ENCODE measurements around the gene CCL15.
"Not testable (repeated sequence)": the region's sequence is repeated elsewhere in the genome, so short reads cannot be mapped to it uniquely, and the experiment has no call there.

The CCL15 gene

GRCh38 chr17:36001110-36001771, at the start of gene CCL15:
TSS of gene CCL15 (minus strand) at chr17:36001553. CDS start at chr17:36001492, 61 bp downstream.
- DNase-seq, result no peak

DNA sequence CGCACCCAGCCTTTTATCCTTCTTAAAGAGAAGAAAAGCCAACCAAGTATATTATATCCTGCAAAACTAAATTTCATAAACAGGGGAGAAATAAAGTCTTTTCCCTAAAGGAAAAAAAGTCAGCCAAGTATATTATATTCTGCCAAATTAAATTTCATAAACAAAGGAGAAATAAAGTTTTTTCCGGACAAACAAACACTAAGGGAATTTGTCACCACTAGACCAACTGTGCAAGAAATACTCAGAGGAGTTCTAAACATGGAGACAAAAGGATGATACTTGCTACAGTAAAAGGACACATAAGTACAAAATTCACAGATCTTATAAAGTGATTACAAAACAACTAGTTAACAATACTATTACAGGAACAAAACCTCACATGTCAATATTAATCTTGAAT, 48.3 kb upstream of the CCL15 start:
- no peak for DNase-seq

DNA sequence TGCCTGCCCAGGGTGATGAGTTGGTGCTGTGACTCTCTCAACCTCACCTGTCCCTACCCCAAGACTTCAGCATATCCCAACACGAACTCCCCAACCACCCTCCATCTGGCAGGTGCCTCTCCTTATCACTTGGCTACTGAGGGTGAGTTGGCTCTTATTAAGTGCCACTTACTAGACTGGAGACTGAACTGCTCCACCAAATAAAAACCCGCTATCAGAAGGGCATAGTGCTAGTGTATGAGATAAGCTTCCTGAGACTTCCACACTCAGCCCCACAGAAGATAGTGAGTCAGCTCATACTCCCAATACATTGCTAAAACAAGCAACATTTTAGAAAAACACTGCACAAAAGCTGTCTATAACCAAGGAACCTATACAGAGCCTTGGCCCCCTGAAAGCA, 46.7 kb upstream of the CCL15 start:
- DNase-seq, result no peak

- no peak for DNase-seq
Observed at GRCh38 chr17:36036235-36036634, 34.9 kb upstream of the CCL15 start.

DNA sequence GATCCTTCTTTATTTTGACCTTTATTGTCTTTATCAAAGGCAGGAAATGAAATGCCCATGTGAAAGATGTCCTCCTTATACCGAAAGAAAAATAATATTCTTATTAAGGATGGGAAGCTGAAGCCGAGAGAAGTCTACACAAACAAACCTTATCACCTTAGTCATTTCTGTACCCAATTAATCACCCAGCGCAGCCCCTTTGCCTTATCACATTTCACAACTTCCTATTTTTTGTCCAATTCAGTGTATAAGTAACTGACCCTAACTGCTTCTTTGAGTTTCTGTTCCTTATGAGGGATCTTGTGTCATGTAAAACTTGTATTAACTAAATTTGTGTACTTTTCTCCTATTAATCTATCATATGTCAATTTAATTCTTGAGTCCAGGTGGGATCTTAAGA, 32.8 kb upstream of the CCL15 start:
- no peak for DNase-seq

DNA sequence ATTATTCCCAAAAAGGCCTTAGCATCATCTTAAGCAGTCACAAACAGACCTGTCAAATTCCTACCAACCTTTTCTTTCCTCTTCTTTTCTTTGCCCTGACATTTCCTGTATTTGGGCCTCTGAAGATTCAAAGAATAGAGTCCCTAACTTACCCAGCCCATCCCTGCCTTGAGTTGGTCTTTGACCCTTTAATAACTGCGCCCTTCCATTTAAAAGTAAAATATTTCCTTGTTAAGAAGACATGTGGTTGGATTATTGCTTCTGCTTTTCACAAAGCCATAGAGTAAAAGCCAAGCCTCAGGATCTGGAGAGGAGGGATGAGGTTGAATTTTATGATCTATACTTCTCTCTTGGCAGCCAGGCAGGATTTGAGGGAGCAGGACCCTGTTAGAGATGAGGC, 29.6 kb upstream of the CCL15 start:
- no peak for DNase-seq

DNA sequence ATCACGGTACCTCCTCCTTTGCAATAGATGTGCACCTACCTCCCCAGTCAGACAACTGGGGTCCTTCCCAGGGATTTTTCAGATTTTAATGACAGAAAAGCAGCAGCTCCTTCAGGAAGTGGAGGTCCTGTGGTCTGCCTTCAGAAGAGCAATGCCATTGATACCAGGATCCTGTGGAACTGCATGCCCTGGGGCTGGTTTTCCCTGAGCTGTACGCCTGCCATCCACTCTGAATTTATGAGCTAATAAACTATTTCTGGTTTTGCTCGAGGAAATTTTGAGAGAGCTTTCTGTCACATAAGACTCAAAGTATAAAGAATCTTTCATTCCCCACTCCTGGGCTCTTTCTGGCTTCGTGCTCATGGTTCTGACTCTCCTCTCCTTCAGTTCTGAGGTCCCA, 26.4 kb upstream of the CCL15 start:
- DNase-seq, result no peak

DNA sequence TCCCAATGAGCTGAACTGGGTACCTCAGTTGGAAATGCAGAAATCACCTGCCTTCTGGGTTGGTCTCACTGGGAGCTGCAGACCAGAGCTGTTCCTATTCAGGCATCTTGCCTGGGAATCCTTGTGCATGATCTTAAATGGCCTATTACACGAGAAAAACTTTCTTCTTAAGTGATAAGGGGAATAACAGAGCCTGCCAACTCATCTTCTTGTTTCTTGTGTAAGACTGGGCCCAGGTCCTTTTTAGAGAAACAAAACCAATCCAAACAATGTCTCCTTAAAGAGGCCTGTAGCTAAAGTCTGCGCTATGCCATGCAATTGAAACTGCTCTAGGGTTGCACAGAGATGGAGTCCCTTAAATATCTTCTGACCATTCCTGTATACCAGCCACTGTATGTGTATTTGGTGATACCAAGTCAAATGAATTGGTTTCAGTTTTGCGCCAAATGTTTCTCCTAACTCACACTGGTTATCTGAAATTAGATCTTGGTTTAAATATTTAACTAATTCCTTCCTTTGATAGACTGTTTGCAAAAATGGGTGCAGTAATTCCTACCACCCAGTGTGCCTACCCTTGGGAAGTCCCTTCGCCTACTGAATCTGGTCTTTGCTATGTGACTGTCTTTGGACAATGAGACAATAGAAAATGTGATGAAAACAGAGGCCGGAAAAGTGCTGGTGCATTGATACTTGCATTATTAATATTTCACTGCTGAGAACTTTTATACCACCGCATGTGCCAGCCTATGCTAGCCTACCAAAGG, 22.9 kb upstream of the CCL15 start:
- DNase-seq, result no peak

DNA sequence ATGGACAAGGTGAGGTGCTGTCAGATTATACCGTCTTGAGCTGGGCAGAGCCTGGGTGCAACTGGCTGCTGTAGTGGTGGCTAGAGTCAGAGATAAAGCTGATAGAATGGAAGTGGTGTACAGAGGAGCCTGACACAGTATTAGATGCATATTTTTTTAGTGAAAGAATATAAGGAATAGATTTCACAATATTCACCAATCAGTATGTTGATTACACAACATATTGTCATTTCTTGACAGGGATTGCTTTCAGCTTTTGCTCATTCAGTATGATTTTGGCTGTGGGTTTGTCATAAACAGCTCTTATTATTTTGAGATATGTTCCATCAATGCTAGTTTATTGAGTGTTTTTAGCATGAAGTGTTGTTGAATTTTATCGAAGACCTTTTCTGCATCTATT, 18.1 kb upstream of the CCL15 start:
- DNase-seq, result no peak

DNA sequence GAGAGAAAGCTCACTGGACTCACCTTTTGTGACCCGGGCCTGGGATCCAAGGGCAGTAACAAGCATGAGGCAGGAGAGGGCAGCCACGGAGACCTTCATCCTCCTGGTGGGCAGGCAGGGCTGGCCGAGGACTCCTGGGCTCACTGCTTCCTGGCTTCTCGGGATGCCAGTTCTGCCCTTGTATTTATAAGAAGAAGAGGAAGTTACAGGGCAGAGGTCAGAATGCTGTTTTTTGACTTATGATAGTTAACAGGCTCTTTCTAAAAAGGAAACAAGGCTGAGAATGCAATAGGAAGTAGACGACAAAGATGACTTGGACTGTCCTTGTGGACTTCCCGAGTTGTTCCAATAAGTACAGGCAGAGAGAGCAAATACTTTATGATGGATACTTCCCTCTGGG, 16.4 kb upstream of the CCL15 start, which contains the start of gene CCL23:
Gene CCL23 (minus strand): TSS at position 174 of the 400 bp plus-strand sequence. CDS start 75 bp downstream, at position 99.
- DNase-seq, result no peak

GRCh38 chr17:36016555-36016954, 15.2 kb upstream of the CCL15 start:
- DNase-seq, result no peak

- DNase-seq, result not testable (repeated sequence)
Observed at GRCh38 chr17:36015895-36016294, 14.5 kb upstream of the CCL15 start.

DNA sequence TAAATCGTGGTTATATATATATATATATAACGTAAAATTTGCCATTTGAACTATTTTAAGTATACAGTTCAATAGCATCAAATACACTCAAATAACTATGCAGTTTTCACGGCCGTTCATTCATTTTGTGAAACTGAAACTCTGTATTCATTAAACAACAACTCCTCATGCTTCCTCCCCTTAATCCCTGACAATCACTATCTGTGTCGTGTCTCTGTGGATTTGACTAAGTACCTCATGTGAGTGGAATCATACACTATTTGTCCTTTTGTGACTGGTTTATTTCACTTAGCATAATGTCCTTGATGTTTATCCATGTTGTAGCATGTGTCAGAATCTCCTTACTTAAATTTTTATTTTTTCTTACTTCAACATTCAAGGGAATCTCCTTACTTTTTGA, 13.6 kb upstream of the CCL15 start:
- no peak for DNase-seq

DNA sequence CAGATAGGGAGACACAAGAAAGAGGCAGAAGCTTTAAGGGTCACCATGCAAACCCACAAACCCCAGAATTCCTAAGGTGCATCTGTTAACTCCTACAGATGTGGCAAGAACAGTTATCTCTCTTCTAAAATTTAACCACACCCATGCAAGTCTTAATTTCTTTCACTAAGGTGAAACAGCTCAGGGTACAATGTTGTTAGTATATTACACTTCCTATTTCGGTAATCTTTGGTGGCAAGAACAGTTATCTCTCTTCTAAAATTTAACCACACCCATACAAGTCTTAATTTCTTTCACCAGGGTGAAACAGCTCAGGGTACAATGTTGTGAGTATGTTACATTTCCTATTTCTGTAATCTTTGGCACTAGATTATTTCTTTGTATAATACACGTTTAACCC, 9.8 kb upstream of the CCL15 start:
- no peak for DNase-seq

GRCh38 chr17:36008998-36009665, 7.8 kb upstream of the CCL15 start:
- DNase-seq, result no peak

DNA sequence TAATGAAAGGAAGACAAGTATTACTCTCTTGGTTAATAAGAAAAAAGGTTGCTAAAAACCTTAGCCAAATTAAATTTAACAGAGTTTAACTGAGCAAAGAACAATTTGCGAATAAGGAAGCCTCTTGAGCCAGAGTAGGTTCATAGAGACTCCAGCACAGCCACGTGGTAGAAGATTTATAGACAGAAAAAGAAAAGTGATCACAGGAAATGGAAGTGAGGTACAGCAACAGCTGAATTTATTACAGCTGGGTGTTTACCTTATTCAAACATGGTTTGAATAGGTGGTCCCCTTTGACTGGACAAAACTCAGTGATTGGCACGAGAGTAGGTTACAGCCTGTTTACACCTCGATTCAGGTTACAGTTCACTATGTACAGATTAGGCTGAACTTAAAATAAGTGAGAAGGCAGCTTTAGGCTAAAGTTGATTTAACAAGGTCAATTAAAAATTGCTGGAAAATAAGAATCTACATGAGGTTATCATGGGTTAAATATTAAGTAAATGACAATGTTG, 3.3 kb upstream of the CCL15 start:
- no peak for DNase-seq

GRCh38 chr17:36002631-36003030, 1.3 kb upstream of the CCL15 start:
- no peak for DNase-seq

DNA sequence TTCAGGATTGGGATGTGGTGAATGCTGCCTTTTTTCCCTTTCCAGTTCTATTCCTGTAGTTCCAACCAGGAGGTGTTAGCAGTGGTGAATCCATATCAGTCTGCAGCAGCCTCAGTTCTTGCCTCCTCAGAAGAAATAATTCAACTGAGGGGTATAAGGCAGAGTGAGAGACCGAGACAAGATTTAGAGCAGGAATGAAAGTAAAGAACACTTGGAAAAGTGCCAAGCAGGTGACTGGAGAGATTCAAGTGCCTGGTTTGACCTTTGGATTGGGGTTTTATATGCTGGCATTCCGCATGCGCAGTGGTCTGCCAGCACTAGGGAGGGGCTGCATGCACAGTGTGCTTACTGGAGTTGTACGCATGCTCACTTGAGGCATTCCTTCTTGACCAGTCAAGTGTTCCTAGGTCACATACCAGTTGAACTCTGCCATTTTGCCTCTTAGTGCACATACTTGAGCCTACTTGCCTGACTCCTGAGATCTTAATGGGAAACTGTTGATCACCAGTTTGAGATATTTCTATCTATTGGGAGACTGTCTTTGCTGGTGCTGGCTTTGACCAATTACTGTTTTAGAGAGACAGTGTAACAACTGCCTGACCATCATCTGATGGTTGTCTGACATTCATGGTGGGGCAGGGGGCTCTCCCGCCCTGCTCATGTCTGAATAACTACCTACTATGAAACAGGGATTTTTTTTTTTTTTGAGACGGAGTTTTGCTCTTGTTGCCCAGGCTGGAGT, 680 bp upstream of the CCL15 start:
- no peak for DNase-seq

- no peak for DNase-seq
Observed at GRCh38 chr17:36000732-36001109, 632 bp downstream of the CCL15 start.

DNA sequence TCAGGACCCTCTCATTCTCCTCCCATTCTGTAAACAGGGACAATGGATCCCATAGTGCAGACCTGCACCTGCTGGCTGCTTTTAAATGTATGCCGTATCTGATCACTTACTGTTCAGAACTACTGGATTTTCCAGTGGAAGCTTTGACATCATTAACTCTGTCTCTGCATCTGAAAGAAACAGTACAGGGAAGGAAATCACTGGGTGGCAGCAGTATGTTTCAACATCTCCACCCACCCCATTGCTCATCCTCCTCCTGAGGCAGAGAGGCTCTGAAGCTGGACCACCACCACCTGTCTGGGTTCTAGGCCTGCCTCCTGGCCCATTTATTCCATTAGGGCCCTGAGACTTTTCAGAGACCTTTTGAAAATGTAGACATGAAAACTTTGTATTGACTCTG, 2.6 kb downstream of the CCL15 start:
- peak; percentile 5 for DNase-seq

- no peak for DNase-seq
Observed at GRCh38 chr17:35998018-35998545, 3.3 kb downstream of the CCL15 start.

GRCh38 chr17:35995346-35995745, 6.0 kb downstream of the CCL15 start:
- not testable (repeated sequence) for DNase-seq

DNA sequence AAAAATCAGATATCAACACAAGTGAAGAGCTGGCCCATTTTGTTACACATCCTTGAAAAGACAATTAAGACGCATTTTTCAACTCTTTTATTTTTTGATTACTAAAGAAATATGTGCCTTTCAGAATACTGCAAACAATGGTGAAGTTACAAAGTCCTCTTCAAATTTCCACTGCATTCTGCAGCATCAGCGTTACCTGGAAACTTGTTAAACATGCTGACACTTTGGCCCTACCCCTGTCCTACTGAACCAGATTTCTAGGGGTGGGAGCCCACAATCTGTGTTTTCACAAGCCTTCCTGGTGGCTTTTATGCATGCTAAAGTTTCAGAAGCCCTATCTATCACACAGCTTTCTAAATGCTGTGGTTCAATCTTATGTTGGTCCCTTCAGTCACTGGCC, 10.3 kb downstream of the CCL15 start:
- DNase-seq, result no peak
